Measurements from ENCODE around the gene KRT1.
"Not testable (repeated sequence)": the region's sequence is repeated elsewhere in the genome, so short reads cannot be mapped to it uniquely, and the experiment has no call there.

KRT1 gene

DNA sequence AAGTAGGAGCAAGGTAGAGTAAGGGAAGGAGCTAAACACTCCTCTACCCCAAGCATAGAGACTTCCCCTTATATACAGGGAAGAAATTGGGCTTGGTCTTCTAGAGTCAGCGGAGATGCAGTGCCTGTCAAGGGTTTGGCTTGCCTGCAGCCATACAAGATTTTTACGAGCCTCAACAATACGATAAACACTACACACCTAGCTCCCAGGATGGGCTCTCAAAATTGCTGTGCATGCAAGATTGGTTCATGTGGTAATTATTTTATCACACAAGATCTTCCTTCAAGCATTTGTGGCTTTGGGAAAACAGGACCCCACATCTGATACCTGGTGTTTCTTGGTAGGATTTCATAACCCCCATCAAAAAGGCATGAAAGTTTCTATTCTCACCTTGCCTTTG lies at the start of gene KRT1:
TSS of gene KRT1 (minus strand) at position 45 of the 400 bp plus-strand sequence. CDS start 59 bp downstream, outside the sequence.
- no peak for DNase-seq

DNA sequence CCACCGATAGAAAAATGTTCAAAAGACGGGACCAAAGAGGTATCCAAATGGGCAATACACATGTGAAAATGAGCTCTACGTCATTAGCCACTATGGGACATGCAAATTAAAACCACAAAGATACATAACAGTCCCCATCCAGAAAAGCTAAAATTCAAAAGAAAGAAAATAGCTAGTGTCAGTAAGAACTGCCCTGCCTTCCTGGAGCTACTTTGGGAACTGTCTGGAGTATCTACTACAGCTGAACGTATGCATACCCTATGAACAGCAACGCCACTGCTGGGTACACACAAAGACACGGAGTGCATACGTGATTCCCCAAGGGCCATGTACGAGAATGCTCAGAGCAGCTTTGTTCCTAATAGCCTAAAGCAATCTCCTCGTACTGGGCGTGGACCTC lies 48.9 kb upstream of the KRT1 start:
- DNase-seq, result no peak

GRCh38 chr12:52728374-52728773 lies 48.2 kb upstream of the KRT1 start:
- DNase-seq, result no peak

DNA sequence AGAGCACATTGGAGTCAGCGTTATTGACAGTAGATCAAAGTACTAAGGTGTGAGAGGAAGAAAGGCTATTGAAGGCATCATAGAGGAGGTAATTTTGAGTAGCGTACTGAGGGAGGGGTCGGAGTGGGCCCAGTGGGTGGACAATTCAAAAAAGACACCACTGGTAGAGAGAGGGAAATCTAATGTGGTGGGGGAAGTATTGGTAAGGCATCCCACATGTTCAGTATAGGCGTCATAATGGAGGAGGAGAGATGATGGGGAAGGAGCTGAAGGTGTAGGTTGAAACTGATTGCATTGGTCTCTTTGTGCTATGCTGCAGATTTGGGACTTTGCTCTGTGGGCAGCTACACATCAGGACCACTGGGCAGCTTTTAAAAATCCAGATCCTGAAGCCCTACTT lies 46.8 kb upstream of the KRT1 start:
- DNase-seq, result no peak

- no peak for DNase-seq
Observed at GRCh38 chr12:52726451-52726850, 46.2 kb upstream of the KRT1 start.

DNA sequence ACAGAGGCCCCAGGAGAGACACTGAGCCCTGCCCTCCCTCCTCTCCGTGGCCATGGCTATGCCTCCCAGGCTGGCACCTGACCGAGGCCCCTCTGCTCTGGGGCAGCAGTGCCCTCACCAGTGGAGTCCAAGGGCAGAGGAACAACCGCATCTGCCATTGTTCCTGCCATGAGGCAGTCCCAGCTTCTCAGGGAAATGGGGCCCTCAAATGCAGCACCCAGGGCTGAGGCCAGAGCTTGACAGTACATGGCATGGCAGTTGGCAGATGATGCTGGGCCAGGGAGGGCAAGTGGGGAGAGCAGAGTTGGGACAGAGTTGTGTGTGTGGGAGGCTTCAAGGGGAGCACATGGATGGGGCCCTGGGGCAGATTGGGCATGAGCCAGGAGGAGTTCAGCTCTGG lies 44.2 kb upstream of the KRT1 start:
- no peak for DNase-seq

- DNase-seq, result no peak
Observed at GRCh38 chr12:52722680-52723079, 42.5 kb upstream of the KRT1 start.

GRCh38 chr12:52721838-52722470 lies 41.7 kb upstream of the KRT1 start:
- no peak for DNase-seq

- no peak for DNase-seq
Observed at GRCh38 chr12:52720365-52720886, 40.2 kb upstream of the KRT1 start.

GRCh38 chr12:52716061-52716460 lies 35.9 kb upstream of the KRT1 start:
- no peak for DNase-seq

DNA sequence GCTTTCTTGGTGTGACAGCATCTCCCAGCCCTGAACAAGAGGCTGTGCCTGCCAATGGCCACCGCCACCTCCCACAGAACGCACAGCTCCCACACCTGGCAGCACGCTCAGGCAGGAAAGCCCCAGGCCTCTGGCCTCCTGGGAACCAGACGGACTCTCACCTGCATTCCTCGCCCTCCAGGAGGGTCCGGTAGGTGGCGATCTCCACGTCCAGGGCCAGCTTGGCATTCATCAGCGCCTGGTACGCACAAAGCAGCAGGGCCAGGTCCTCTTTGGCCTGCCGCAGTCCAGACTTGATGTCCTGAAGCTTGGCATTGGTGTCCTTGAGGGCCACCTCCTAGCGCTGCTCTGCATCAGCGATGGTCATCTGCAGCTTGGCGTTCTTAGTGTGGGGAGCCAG lies 35.2 kb upstream of the KRT1 start:
- no peak for DNase-seq

- no peak for DNase-seq
Observed at GRCh38 chr12:52714887-52715281, 34.7 kb upstream of the KRT1 start.

- no peak for DNase-seq
Observed at GRCh38 chr12:52713960-52714886, 34.0 kb upstream of the KRT1 start.

DNA sequence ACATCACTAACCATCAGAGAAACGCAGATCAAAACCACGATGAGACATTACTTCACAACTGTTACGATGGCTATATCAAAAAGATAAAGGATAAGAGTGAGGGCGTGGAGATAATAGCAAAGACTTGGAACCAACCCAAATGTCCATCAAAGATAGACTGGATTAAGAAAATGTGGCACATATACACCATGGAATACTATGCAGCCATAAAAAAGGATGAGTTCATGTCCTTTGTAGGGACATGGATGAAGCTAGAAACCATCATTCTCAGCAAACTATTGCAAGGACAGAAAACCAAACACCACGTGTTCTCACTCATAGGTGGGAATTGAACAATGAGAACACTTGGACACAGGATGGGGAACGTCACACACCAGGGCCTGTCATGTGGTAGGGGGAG lies 31.9 kb upstream of the KRT1 start:
- not testable (repeated sequence) for DNase-seq

- DNase-seq, result no peak
Observed at GRCh38 chr12:52710730-52711129, 30.5 kb upstream of the KRT1 start.

DNA sequence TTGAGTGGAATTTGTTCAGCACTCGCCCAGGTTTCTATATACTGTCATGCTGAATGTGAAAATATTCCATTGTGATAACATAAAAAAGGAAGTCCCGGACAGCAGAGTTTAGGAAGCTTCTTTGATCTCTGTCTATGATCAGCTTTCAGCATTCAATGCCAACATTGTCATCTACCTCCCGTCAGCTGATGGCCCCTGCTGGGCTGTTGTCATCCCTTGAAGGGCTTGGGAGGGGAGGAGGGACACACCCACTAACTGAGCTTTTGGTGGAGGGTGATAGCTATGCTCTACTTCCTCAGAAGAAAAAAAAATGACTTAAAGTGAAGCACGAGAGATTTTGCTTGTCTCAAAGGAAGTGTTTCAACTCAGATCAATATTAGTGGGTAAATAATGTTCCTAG lies 27.8 kb upstream of the KRT1 start:
- DNase-seq, result no peak

DNA sequence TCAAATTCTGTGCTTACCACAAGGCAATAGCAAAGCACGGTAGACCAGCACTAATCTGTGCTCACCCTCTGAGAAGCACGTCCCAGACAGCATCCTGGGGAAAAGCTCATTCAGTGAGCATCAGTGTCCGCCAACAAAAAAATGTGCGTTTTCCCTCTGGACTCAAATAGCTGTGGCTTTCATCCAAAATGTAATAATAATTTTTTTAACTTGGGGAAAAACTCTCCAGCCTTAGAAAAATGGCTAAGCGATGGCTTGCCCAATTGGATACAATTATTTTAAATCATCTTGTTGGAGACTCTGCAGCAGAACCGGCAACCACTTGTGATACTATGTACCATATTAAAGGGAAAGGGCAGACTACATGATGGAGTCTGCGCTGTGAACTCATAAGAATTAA lies 24.3 kb upstream of the KRT1 start:
- no peak for DNase-seq

DNA sequence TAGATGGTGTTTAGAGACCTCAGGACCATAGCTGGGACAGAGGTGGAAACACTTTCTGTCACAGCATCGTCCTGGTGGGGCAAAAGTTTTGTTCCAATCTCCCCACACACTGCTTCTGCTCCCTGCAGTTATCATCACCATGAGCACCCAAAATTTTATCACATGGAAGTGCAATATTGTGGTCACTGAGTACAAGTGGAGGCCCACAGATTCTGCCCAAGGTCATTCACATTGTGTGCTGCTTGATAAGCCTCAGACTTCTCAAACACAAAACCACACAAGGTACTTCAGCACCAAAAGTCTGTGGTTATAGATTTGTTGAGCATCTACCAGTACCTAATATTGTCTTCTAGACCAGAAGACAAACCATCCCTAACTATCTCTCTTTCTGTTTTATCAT lies 23.7 kb upstream of the KRT1 start:
- DNase-seq, result no peak

DNA sequence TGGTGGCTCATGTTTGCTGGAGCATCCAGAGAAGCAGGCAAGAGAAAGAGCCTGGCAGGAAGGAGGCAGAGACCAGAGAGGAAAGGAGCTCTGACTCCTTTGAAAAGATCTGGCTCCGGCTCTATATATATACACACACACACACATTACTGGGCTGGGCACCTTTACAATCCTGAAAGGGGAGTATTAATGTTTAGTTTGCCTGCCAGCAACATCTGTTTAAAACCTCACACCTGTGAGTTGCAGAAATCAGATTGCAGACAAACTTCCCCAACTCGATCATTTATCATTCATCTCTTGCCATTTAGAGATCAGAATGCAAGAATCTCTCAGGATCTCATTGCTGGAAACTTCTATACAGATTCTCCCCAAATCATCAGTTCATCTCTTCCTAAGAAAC lies 23.2 kb upstream of the KRT1 start, which contains the start of gene KRT77:
TSS of gene KRT77 (minus strand) at position 101 of the 400 bp plus-strand sequence. CDS start at position 11, 90 bp downstream.
- no peak for DNase-seq

- no peak for DNase-seq
Observed at GRCh38 chr12:52702338-52702737, 22.1 kb upstream of the KRT1 start.

DNA sequence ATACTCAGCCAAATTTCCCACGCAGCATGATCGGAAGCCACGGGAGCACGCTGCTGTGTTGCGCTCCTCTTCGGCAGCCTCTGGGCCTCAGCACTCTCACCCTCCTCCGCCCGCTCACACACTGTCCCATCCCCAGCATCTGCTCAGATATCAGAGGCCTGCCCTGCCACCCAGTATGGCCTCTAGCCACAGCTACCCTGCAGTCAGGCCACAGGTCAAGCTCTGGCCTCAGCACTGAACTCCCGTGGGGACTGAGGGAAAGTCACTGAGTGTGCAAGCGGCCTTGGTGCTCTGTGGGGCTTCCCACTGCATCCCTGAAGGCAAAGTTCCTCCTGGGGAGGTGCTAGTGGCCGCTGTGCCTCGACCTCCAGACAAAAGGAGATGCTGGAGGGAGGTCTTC lies 21.1 kb upstream of the KRT1 start:
- no peak for DNase-seq

DNA sequence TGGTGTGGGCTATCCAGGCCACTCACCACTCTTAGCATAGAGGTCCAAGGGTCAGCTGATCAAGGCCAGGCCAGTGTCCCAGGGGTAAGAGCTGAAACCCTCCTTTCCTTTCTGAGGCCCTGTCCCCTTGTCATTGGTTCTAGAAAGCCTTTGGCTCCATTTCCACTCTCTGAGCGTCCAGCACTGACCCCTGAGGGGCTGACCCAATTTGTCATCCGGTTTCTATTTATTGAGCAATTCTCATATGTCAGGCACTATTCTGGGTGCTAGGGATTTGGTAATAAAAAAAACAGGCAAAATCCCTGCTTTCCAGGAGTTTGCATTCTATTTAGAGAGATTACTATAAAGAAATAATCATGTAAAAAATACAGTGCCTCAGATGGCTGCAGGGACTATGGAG lies 19.8 kb upstream of the KRT1 start:
- no peak for DNase-seq

GRCh38 chr12:52699373-52699772 lies 19.2 kb upstream of the KRT1 start:
- DNase-seq, result no peak
